ENCODE data around the gene MIAT. TPM values are rescaled to one million over a fixed set of nuclear protein-coding genes. Genes with fewer than 3 reads are reported as not detected.

Gene MIAT
- total and polyA plus RNA-seq, 2 of the 8 experiments (the other 6 are each of a cell fraction or from before 2014, with no cell fraction given), result 27.6 to 36.0 TPM

DNA sequence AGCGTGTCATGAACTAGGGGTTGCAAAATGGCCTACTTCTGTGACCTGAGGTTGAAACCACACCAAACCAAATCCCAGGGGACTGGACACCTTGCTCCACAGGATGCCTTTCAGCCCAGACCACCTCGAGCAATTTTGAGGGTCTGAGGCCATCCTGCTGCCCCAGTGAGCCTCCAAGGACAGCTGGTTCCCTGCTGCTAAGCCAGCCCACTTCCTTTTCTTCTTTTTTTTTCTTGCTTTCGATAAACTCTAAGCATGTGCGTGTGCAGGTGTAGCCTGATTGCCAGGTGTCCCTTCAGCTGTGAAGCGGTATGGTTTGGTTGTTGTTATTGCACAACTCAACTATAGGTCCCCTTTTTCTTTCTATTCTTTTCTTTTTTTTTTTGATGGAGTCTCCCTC is 42.2 kb upstream of the MIAT start:
- no peak overlapping the region for H3K9ac ChIP-seq (replicated peaks in 1 of 4; ENCODE audit: extremely low read depth in 1 of 4, low read depth in 3 of 4, low read length in 3 of 4)
- H3K36me3 ChIP-seq (ENCODE audit: control insufficient read depth in 2 of 4, insufficient read depth in 4 of 4, low read length in 3 of 4), result no peaks in the 10 kb centered on the region
- POLR2A ChIA-PET (ENCODE audit: partially characterized antibody), result interaction anchor here (0.7 kb wide), 1 partner anchor 67 kb away, joined by 3 read pairs; no protein-coding TSS in a partner anchor
- no peak for TF ChIP-seq TCF12 (IDR thresholded peaks at IDR 0.05; ENCODE audit: low read depth, low read length)
- TF ChIP-seq, protein P1, sequence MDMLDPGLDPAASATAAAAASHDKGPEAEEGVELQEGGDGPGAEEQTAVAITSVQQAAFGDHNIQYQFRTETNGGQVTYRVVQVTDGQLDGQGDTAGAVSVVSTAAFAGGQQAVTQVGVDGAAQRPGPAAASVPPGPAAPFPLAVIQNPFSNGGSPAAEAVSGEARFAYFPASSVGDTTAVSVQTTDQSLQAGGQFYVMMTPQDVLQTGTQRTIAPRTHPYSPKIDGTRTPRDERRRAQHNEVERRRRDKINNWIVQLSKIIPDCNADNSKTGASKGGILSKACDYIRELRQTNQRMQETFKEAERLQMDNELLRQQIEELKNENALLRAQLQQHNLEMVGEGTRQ (IDR thresholded peaks at IDR 0.05; ENCODE audit: low read length), result no peak
- TF ChIP-seq CBX5 (IDR thresholded peaks at IDR 0.05; ENCODE audit: low read depth, low read length), result no peak
- TF ChIP-seq ASH2L (IDR thresholded peaks at IDR 0.05; ENCODE audit: low read length), result no peak
- TF ChIP-seq SIX5 (IDR thresholded peaks at IDR 0.05; ENCODE audit: low read depth, low read length), result no peak
- no peak for TF ChIP-seq GABPA (IDR thresholded peaks at IDR 0.05; ENCODE audit: borderline replicate concordance, insufficient read depth, low read length)
- no peak for TF ChIP-seq EZH2 (IDR thresholded peaks at IDR 0.05; ENCODE audit: low read depth, low read length, severe bottlenecking)
- FAIRE-seq (no peak), DNase-seq (ENCODE audit: low read depth in 1 of 2, low spot score in 2 of 2) (no peak)
- no peak overlapping the region for H4K8ac ChIP-seq (ENCODE audit: extremely low read depth, insufficient read depth, low read length)
- no peak overlapping the region for H3K14ac ChIP-seq (ENCODE audit: insufficient read length)
- no peak overlapping the region for H3K23ac ChIP-seq (ENCODE audit: insufficient read length)
- H3K4ac ChIP-seq (replicated peaks; ENCODE audit: insufficient read length, low read depth, low read length), result no peak overlapping the region
- H4K91ac ChIP-seq (replicated peaks; ENCODE audit: insufficient read length, low read length), result peak overlapping the region; percentile 22
- H3K56ac ChIP-seq (replicated peaks; ENCODE audit: insufficient read length, low read depth, low read length), result no peak overlapping the region
- H3K23me2 ChIP-seq (ENCODE audit: low read depth, low read length), result no peaks in the 10 kb centered on the region; the same call in 1 of the 2 replicates
- peaks cover 22 to 43% (median 29%) of the 10 kb centered on the region in 4 experiments for H3K4me1 ChIP-seq (replicated peaks in 1 of 4; ENCODE audit: control insufficient read depth in 3 of 4, insufficient read depth in 4 of 4, low read length in 3 of 4)
- no peak overlapping the region for H3K4me3 ChIP-seq (ENCODE audit: extremely low read depth in 1 of 4, insufficient read depth in 2 of 4, low read depth in 3 of 4, low read length in 4 of 4)
- 60% methylated on average over 5 of the region's 5 CpGs; no CpG with 5 or more reads in 1 of the 2 experiments for WGBS, 2 experiments (ENCODE audit: extremely low coverage in 1 of 2, insufficient coverage in 1 of 2, insufficient read length in 1 of 2, insufficient replicate concordance in 2 of 2, low coverage in 1 of 2, low lambda C conversion rate in 2 of 2, missing lambda C conversion rate in 1 of 2)
- peak overlapping the region; percentile 66 for H2AK5ac ChIP-seq (ENCODE audit: low read depth, low read length)
- peak overlapping the region; percentile 89; the same call in 1 of the 2 replicates for H2BK12ac ChIP-seq (ENCODE audit: low read depth, low read length)
- no peak overlapping the region for H2AFZ ChIP-seq (ENCODE audit: low read length)
- H3K27me3 ChIP-seq (replicated peaks in 1 of 4; ENCODE audit: control insufficient read depth in 3 of 4, extremely low read depth in 1 of 4, insufficient read depth in 3 of 4, low read length in 3 of 4), result peaks cover 5 to 31% (median 26%) of the 10 kb centered on the region in 4 experiments
- no peaks in the 10 kb centered on the region for H4K20me1 ChIP-seq (replicated peaks in 1 of 2; ENCODE audit: control insufficient read depth in 1 of 2, insufficient read depth in 2 of 2, low read length in 2 of 2)
- H3K4me2 ChIP-seq (ENCODE audit: insufficient read depth in 1 of 2, low read depth in 2 of 2, low read length in 2 of 2), result peak overlapping the region; percentile 55 to 89; a peak in 3 of 4 replicates
- H2BK20ac ChIP-seq (ENCODE audit: low read length), result 0 out of 2 replicates have a peak overlapping the region, but pooled peaks have one; percentile 87
- peak overlapping the region; percentile 49; the same call in 1 of the 2 replicates for H2BK15ac ChIP-seq (ENCODE audit: low read length)
- no peaks in the 10 kb centered on the region for H3K9me3 ChIP-seq (ENCODE audit: insufficient read depth in 2 of 2, low read depth in 1 of 2, low read length in 1 of 2)
- peak overlapping the region; percentile 76 for H2BK120ac ChIP-seq (replicated peaks; ENCODE audit: low read depth, low read length)
- H3K79me1 ChIP-seq (ENCODE audit: low read depth, low read length), result no peaks in the 10 kb centered on the region
- H3K79me2 ChIP-seq (ENCODE audit: control insufficient read depth in 1 of 2, insufficient read depth in 2 of 2, low read length in 2 of 2), result no peaks in the 10 kb centered on the region
- H3K18ac ChIP-seq (ENCODE audit: extremely low read depth, low read length), result no peak overlapping the region
- H2BK5ac ChIP-seq (ENCODE audit: low read depth, low read length), result peak overlapping the region; percentile 80; the same call in 1 of the 2 replicates
- H3K27ac ChIP-seq (ENCODE audit: low read depth, low read length), result no peak overlapping the region
- no peak overlapping the region for H4K5ac ChIP-seq (ENCODE audit: insufficient read length, low read depth, low read length)
- CTCF ChIA-PET (ENCODE audit: partially characterized antibody), result interaction anchor here (0.6 to 1.5 kb wide), 3 partner anchors 12 to 866 kb away, joined by 3 to 5 read pairs (median 3); no protein-coding TSS in a partner anchor

All from H1 (cell line).